Measurements from ENCODE around the gene ACIN1. TPM values are rescaled to one million over a fixed set of nuclear protein-coding genes. Genes with fewer than 3 reads are reported as not detected.

Gene ACIN1
- total RNA-seq, 1 experiment from 2014 or later = 179 TPM

- no peaks in the 10 kb centered on the region for H4K20me1 ChIP-seq (ENCODE audit: insufficient read depth)
These were observed 71.2 kb downstream of the ACIN1 start for GRCh38 chr14:23023795-23024152.

More at GRCh38 chr14:23023795-23024152, 71.2 kb downstream of the ACIN1 start:
- ATAC-seq (no peak), DNase-seq (ENCODE audit: low read depth, low spot score) (no peak)
- intact Hi-C loops (cut with micrococcal nuclease) = no loop called here
- CTCF ChIA-PET = interaction anchor here (0.6 to 1.0 kb wide), 2 partner anchors 14 to 38 kb away, joined by 3 read pairs; no protein-coding TSS in a partner anchor
- Histone ChIP-seq H3K27me3 (ENCODE audit: insufficient read depth, low read length) (no peaks in the 10 kb centered on the region), H2AFZ (ENCODE audit: low read depth, low read length, poor library complexity, severe bottlenecking) (no peak overlapping the region), H3K9ac (ENCODE audit: low read length) (no peak overlapping the region), H3K9me2 (ENCODE audit: insufficient read depth) (no peaks in the 10 kb centered on the region), H3K9me3 (ENCODE audit: control insufficient read depth in 1 of 2, insufficient read depth in 1 of 2, low read depth in 1 of 2, low read length in 2 of 2) (no peaks in the 10 kb centered on the region), H3K27ac (ENCODE audit: low read depth, low read length) (no peak overlapping the region), H3K4me3 (replicated peaks in 1 of 2; ENCODE audit: low read depth in 1 of 2, low read length in 2 of 2) (no peak overlapping the region), H3K4me2 (ENCODE audit: low read length) (no peak overlapping the region), H3K79me2 (ENCODE audit: insufficient read depth, low read length) (peaks cover 8% of the 10 kb centered on the region), H3K4me1 (ENCODE audit: control insufficient read depth in 1 of 2, insufficient read depth in 2 of 2, low read length in 2 of 2) (peaks cover 6 to 16% of the 10 kb centered on the region in 2 experiments; a peak in 3 of 4 replicates), H3K36me3 (ENCODE audit: control insufficient read depth in 1 of 2, insufficient read depth in 2 of 2, low read length in 2 of 2) (peaks cover 6 to 15% of the 10 kb centered on the region in 2 experiments; a peak in 3 of 4 replicates)
- no TSS peak for BruUV-seq (replicated peaks)
- RAD21 ChIA-PET (ENCODE audit: low non-redundant PET in 1 of 2, low total read pairs in 2 of 2, uncharacterized antibody in 2 of 2, unreplicated experiment in 2 of 2) = interaction anchor here in 1 of 2 experiments (0.7 kb wide), 1 partner anchor 195 kb away, joined by 6 read pairs; no protein-coding TSS in a partner anchor
- POLR2A ChIA-PET = interaction anchor here (1.3 kb wide), 1 partner anchor 17 kb away, joined by 4 read pairs; no protein-coding TSS in a partner anchor
- TF ChIP-seq SIN3A (IDR thresholded peaks at IDR 0.05; ENCODE audit: low read depth) (no peak), EZH2phosphoT487 (IDR thresholded peaks at IDR 0.05; ENCODE audit: borderline replicate concordance) (no peak), JUND (IDR thresholded peaks at IDR 0.05) (no peak), TCF7L2 (IDR thresholded peaks at IDR 0.05; ENCODE audit: borderline replicate concordance, extremely low read depth, insufficient read depth, insufficient read length) (no peak), REST (IDR thresholded peaks at IDR 0.05; ENCODE audit: low read depth) (no peak)

Measured in HCT116 (cell line).